Kidney (tissue), 14 donors: ENCODE measurements around the gene RHEB. TPM values are rescaled to one million over a fixed set of nuclear protein-coding genes. Genes with fewer than 3 reads are reported as not detected.

Experiments
- DNase-seq, 5 donors: peaks; one replicate each; pipeline ENCODE4 v3.0.0-alpha.2; 2013 to 2020
- FAIRE-seq: peaks from 2 replicates; lab custom pipeline; 2012; peaks lifted over from hg19 to GRCh38; lab: Jason Lieb, UNC
- H3K27ac ChIP-seq, 2 donors: one replicate each; pipeline ENCODE4 v1.7.0; 2013; ENCODE audit warnings: low read depth in 2 of 2, low read length in 2 of 2, inconsistent platforms in 1 of 2
- H3K27me3 ChIP-seq: one replicate; pipeline ENCODE4 v1.7.1; 2013; ENCODE audit warnings: low read length, inconsistent platforms; ENCODE audit not compliant: control insufficient read depth, insufficient read depth
- H3K36me3 ChIP-seq, 3 donors: one replicate each; pipeline versions ENCODE4 v1.7.0 to v1.7.1; 2013; ENCODE audit warnings: low read length in 3 of 3, control low read depth in 1 of 3, inconsistent platforms in 1 of 3; ENCODE audit not compliant: insufficient read depth in 3 of 3, control insufficient read depth in 2 of 3
- H3K4me1 ChIP-seq, 3 donors: one replicate each; pipeline versions ENCODE4 v1.7.0 to v1.7.1; 2013; ENCODE audit warnings: low read length in 3 of 3, inconsistent platforms in 1 of 3, low read depth in 1 of 3; ENCODE audit not compliant: control insufficient read depth in 2 of 3, insufficient read depth in 2 of 3
- H3K4me3 ChIP-seq, 3 donors: one replicate each; pipeline versions ENCODE4 v1.7.0 to v1.8.1; 2013; ENCODE audit warnings: low read length in 3 of 3, control low read depth in 1 of 3, inconsistent platforms in 1 of 3
- H3K9ac ChIP-seq, 3 donors: one replicate each; pipeline versions ENCODE4 v1.7.0 to v1.7.1; 2013; ENCODE audit warnings: low read length in 3 of 3, control low read depth in 1 of 3, inconsistent platforms in 1 of 3
- H3K9me3 ChIP-seq, 3 donors: one replicate each; pipeline versions ENCODE4 v1.7.0 to v1.7.1; 2013; ENCODE audit warnings: low read length in 3 of 3, control low read depth in 1 of 3, inconsistent platforms in 1 of 3; ENCODE audit not compliant: control insufficient read depth in 2 of 3, insufficient read depth in 1 of 3
- CTCF ChIP-seq: IDR thresholded peaks from 3 replicates; pipeline ENCODE4 v1.5.1; 2012; ENCODE audit warnings: mild to moderate bottlenecking, moderate library complexity, borderline replicate concordance; ENCODE audit not compliant: insufficient read depth; ENCODE audit errors: extremely low read depth
- intact Hi-C: fragments of 100-400 bp; cut with DNase I; formaldehyde crosslinking; loops from one replicate; pipeline ENCODE4 v1.11.1; 2022
- microRNA-seq: library from miRNA; unstranded; fragments of <30 nt; microRNA quantifications from one replicate; pipeline ENCODE4 v1.2.0, GENCODE V29; 2020
- polyA plus RNA-seq: library from polyadenylated mRNA; stranded (reverse); fragments of 350-450 nt; fragmentation: Illumina TruSeq; extraction: RNeasy Lipid Tissue Mini Kit (QIAGEN cat#74804); gene quantifications from one replicate; pipeline ENCODE4 v1.2.3, GENCODE V29; 2014; ENCODE audit warnings: low read depth, low replicate concordance; ENCODE audit not compliant: insufficient read depth
- total RNA-seq: library from RNA; stranded (reverse); fragmentation: NEBNext Ultra II Directional; extraction: Animal tissue kit (Norgen Biotek cat#: 25700); gene quantifications from one replicate; pipeline ENCODE4 v1.2.1, GENCODE V29; 2021
- donor health status: control.
- donor health status: control.
- donor health status: control.
- donor health status: control.
- donor health status: control.
- donor health status: DM: yes; HTN: yes; CAD: no.
- donor health status: Normal renal cell carcinoma (clear cell type).

The RHEB gene
- total and polyA plus RNA-seq, 2 donors from 2014 or later, result 92.7 to 123 TPM

GRCh38 chr7:151420144-151420543, 99.6 kb downstream of the RHEB start:
- TF ChIP-seq CTCF, result no peak
- intact Hi-C loops, result no loop called here

GRCh38 chr7:151416941-151417315, 102.8 kb downstream of the RHEB start:
- Histone ChIP-seq H3K4me1 (no peaks in the 10 kb centered on the region), H3K36me3 (no peaks in the 10 kb centered on the region), H3K4me3 (no peak overlapping the region), H3K27ac (no peak overlapping the region), H3K9ac (no peak overlapping the region), H3K27me3 (no peaks in the 10 kb centered on the region), H3K9me3 (peaks cover 0 to 3% (median 3%) of the 10 kb centered on the region in 3 donors)
- DNase-seq (peak in 2 of 5 donors; percentile 46 to 71), FAIRE-seq (no peak)
- intact Hi-C loops, result no loop called here
- no peak for TF ChIP-seq CTCF

More at GRCh38 chr7:151420144-151420543, 99.6 kb downstream of the RHEB start:
- Histone ChIP-seq H3K9ac (no peak overlapping the region), H3K9me3 (peaks cover 0 to 3% (median 3%) of the 10 kb centered on the region in 3 donors), H3K4me1 (no peaks in the 10 kb centered on the region), H3K36me3 (no peaks in the 10 kb centered on the region), H3K27ac (no peak overlapping the region), H3K27me3 (no peaks in the 10 kb centered on the region), H3K4me3 (no peak overlapping the region)
- no peak for FAIRE-seq
- peak in 1 of 5 donors; percentile 7 for DNase-seq

- Histone ChIP-seq H3K9ac (no peak overlapping the region), H3K4me1 (no peaks in the 10 kb centered on the region), H3K27ac (no peak overlapping the region), H3K9me3 (peaks cover 0 to 3% (median 3%) of the 10 kb centered on the region in 3 donors), H3K36me3 (no peaks in the 10 kb centered on the region), H3K4me3 (no peak overlapping the region), H3K27me3 (no peaks in the 10 kb centered on the region)
- peak in 1 of 5 donors; percentile 64 for DNase-seq
- intact Hi-C loops, result no loop called here
- no peak for TF ChIP-seq CTCF
- no peak for FAIRE-seq
These were observed 103.4 kb downstream of the RHEB start for GRCh38 chr7:151416112-151416940.

Small RNA genes lying within 50 kb of the gene (microRNA-seq; reads per million reads assigned to microRNA genes)
- not detected for gene MIR3907

Other genes starting within 250 kb of the RHEB start
- gene NUB1, start 178.1 kb downstream of the RHEB start, total RNA-seq, result 51.8 TPM
- 32.7 TPM for gene NUB1, start 178.1 kb downstream of the RHEB start, polyA plus RNA-seq
- gene WDR86, start 109.9 kb downstream of the RHEB start, total RNA-seq, result 5.9 TPM
- gene WDR86, start 109.9 kb downstream of the RHEB start, polyA plus RNA-seq, result 1.8 TPM
- gene CRYGN, start 79.8 kb downstream of the RHEB start, total RNA-seq, result 0.22 TPM
- not detected for gene CRYGN, start 79.8 kb downstream of the RHEB start, polyA plus RNA-seq